Thyroid gland (tissue), 4 donors: ENCODE data around the gene OSBPL8. TPM values are rescaled to one million over a fixed set of nuclear protein-coding genes. Genes with fewer than 3 reads are reported as not detected.

Experiments used
- DNase-seq, 2 donors: peaks; one replicate each; pipeline ENCODE4 v3.0.0-alpha.2; 2019
- H3K27ac ChIP-seq, 3 donors: fragments of 200-600 bp; sonication (generic); 1 replicate in 2 of 3; 2 replicates in 1 of 3; pipeline ENCODE4 v1.5.1; 2016 to 2019; ENCODE audit warnings: mild to moderate bottlenecking in 1 of 3, moderate library complexity in 1 of 3
- H3K27me3 ChIP-seq: fragments of 200-600 bp; sonication (generic); one replicate; pipeline ENCODE4 v1.5.1; 2019
- H3K36me3 ChIP-seq, 2 donors: fragments of 200-600 bp; sonication (generic); one replicate each; pipeline ENCODE4 v1.5.1; 2016 to 2019
- H3K4me1 ChIP-seq, 2 donors: fragments of 200-600 bp; sonication (generic); one replicate each; pipeline ENCODE4 v1.5.1; 2017 to 2019
- H3K4me3 ChIP-seq, 3 donors: fragments of 200-600 bp; sonication (generic); replicated peaks in 1 of 3; 1 replicate in 2 of 3; 2 replicates in 1 of 3; pipeline ENCODE4 v1.5.1; 2016; ENCODE audit warnings: mild to moderate bottlenecking in 1 of 3
- H3K9me3 ChIP-seq: fragments of 200-600 bp; sonication (generic); one replicate; pipeline ENCODE4 v1.5.1; 2017
- POLR2A ChIP-seq, 2 donors: fragments of 450-650 bp; IDR thresholded peaks; one replicate each; pipeline ENCODE4 v1.6.1; 2017; ENCODE audit warnings: antibody characterized with exemption in 2 of 2, mild to moderate bottlenecking in 2 of 2, moderate library complexity in 1 of 2
- WGBS, 2 donors: methylation state at CpG; one replicate each; pipeline ENCODE4 v1.1.5; 2017; 5-methylcytosine and 5-hydroxymethylcytosine counted together
- intact Hi-C: fragments of 100-400 bp; cut with DNase I; formaldehyde crosslinking; loops from one replicate; pipeline ENCODE4 v1.15.1; 2023
- total RNA-seq, 4 donors: library from RNA; depleted of rRNA; stranded (reverse); fragments of >200 nt; gene quantifications; one replicate each; pipeline ENCODE4 v1.2.3, GENCODE V29; 2016
- TF ChIP-seq, protein P1 (sequence below), 6 experiments: fragments of 200-600 bp in 3 of 6; fragments of 450-650 bp in 3 of 6; sonication (generic) in 3 of 6; IDR thresholded peaks; one replicate each; pipeline ENCODE4 v1.5.1; 2016 to 2019; ENCODE audit warnings: antibody characterized with exemption in 6 of 6, mild to moderate bottlenecking in 2 of 6, inconsistent platforms in 1 of 6, moderate library complexity in 1 of 6

Gene OSBPL8
- total RNA-seq, 4 donors from 2014 or later: 69.8 to 112 (median 77.6) TPM

DNA sequence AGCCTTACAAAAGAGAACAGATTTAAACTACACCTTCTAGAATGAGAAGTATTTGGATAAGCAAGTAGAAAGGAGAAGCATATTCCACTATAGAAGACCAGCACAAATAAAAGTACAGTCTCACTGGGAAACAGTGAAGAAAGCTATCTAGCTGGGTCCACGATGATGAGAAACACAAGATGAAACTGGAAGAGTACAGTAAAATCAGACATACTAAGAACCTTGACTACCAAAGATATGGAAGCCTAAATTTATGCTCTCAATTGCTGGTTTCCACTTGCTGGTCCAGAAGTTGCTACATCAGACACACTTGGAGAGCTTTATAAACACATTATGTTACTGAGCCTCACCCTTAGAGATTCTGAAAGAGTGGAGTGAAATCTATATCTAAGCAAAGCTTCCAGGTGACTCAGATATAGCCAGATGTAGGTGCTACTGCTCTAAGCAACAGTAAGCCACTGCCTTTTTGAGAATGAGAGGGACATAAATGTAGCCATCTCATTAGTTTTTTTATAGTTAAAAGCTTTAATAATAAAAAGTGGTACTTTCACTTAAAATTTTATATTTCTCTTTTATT lies 115.1 kb downstream of the OSBPL8 start:
- no peaks in the 10 kb centered on the region for H3K27me3 ChIP-seq
- intact Hi-C loops: no loop called here
- no peak overlapping the region for H3K27ac ChIP-seq
- H3K36me3 ChIP-seq: no peaks in the 10 kb centered on the region
- TF ChIP-seq, protein P1, sequence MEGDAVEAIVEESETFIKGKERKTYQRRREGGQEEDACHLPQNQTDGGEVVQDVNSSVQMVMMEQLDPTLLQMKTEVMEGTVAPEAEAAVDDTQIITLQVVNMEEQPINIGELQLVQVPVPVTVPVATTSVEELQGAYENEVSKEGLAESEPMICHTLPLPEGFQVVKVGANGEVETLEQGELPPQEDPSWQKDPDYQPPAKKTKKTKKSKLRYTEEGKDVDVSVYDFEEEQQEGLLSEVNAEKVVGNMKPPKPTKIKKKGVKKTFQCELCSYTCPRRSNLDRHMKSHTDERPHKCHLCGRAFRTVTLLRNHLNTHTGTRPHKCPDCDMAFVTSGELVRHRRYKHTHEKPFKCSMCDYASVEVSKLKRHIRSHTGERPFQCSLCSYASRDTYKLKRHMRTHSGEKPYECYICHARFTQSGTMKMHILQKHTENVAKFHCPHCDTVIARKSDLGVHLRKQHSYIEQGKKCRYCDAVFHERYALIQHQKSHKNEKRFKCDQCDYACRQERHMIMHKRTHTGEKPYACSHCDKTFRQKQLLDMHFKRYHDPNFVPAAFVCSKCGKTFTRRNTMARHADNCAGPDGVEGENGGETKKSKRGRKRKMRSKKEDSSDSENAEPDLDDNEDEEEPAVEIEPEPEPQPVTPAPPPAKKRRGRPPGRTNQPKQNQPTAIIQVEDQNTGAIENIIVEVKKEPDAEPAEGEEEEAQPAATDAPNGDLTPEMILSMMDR (IDR thresholded peaks at IDR 0.05): no peak
- H3K4me3 ChIP-seq: no peak overlapping the region
- 76 to 86% methylated on average over 1 of the region's 1 CpG for whole genome bisulfite sequencing, 2 donors
- no peaks in the 10 kb centered on the region for H3K9me3 ChIP-seq
- H3K4me1 ChIP-seq: no peaks in the 10 kb centered on the region
- no peak for DNase-seq

DNA sequence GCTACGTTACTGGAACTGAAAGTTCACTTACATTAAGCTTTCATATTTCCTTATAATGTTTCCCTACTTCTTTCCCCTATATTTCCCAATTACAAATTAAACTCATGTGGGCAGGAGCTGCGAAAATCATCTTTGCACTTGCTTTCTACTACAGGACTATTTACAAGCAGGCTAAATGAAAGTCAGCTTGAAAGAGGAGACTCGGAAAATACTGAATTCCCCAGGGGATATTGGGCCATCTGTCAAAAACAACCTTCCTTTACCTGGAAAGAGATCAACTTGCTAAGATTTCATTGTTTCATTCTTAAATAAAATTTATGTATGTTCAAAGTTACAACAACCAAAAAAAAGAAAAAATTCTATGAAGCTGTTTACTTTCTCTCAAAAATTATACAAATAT lies 118.6 kb downstream of the OSBPL8 start:
- no peaks in the 10 kb centered on the region for H3K36me3 ChIP-seq
- H3K27ac ChIP-seq: no peak overlapping the region
- H3K27me3 ChIP-seq: no peaks in the 10 kb centered on the region
- TF ChIP-seq, protein P1 (IDR thresholded peaks at IDR 0.05): no peak
- intact Hi-C loops: no loop called here
- no peak overlapping the region for H3K4me3 ChIP-seq
- no peaks in the 10 kb centered on the region for H3K9me3 ChIP-seq
- H3K4me1 ChIP-seq: no peaks in the 10 kb centered on the region
- WGBS, 2 donors: 85 to 94% methylated on average over 3 of the region's 3 CpGs
- no peak for DNase-seq

DNA sequence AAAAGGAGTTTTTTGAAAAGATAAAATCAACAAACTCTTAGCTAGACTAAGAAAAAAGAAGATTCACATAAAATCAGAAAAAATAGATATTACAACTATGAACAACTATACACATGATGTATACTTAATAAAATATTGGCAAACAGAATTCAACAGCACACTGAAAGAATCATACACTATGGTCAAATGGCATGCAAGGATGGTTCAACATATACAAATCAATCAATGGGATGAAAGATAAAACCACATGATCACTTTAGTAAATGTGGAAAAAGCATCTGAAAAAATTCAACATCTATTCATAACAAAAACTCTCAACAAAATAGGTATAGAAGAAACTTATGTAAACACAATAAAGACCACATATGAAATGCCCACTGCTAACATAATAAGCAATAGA lies 126.8 kb downstream of the OSBPL8 start:
- DNase-seq: no peak
- Histone ChIP-seq H3K4me1 (no peaks in the 10 kb centered on the region), H3K36me3 (no peaks in the 10 kb centered on the region), H3K27ac (no peak overlapping the region), H3K27me3 (no peaks in the 10 kb centered on the region), H3K9me3 (no peaks in the 10 kb centered on the region), H3K4me3 (no peak overlapping the region)
- TF ChIP-seq, protein P1 (IDR thresholded peaks at IDR 0.05): no peak
- intact Hi-C loops: no loop called here

DNA sequence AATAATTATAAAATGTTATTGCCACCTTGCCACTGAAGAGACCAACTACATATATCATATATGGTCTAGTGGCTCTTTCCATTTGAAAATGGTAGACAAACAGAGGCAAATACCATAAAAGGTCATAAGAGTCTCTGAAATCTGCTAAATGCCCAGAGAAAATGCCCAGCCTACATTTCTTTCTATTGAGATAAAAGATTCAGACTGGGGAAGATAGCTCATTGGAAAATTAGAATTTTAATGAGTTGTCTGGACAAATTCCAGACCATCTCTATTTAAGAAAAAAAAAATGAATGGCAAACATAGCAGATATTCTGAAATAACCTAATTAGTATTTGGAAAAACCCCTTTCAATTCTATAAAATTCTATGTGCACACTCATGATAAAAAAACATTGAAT lies 131.5 kb downstream of the OSBPL8 start:
- H3K4me1 ChIP-seq: no peaks in the 10 kb centered on the region
- no peaks in the 10 kb centered on the region for H3K9me3 ChIP-seq
- intact Hi-C loops: no loop called here
- TF ChIP-seq POLR2A (IDR thresholded peaks at IDR 0.05): no peak
- TF ChIP-seq, protein P1 (IDR thresholded peaks at IDR 0.05): no peak
- H3K27ac ChIP-seq: no peak overlapping the region
- no peaks in the 10 kb centered on the region for H3K36me3 ChIP-seq
- DNase-seq: no peak
- no peaks in the 10 kb centered on the region for H3K27me3 ChIP-seq
- H3K4me3 ChIP-seq: no peak overlapping the region

DNA sequence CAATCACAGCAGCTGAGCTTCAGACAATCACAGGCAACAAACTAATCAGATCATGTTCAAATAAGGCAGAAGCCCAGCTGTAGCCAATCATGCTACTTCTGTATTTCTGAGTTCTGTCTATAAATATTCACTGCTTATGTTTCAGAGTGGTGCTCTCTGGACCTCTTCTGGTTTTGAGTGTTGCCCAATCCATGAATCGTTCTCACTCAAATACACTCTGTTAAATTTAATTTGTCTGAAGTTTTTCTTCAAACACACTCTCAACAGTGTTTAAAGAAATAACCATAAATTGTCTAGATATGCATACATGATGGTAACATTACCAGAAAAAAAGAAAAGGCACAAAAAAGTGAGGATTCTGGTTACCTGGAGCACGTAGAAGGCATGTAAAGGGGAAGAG lies 133.4 kb downstream of the OSBPL8 start:
- no peaks in the 10 kb centered on the region for H3K4me1 ChIP-seq
- H3K36me3 ChIP-seq: no peaks in the 10 kb centered on the region
- WGBS, 2 donors: 95 to 97% methylated on average over 2 of the region's 2 CpGs
- intact Hi-C loops: no loop called here
- TF ChIP-seq POLR2A (IDR thresholded peaks at IDR 0.05): no peak
- TF ChIP-seq, protein P1 (IDR thresholded peaks at IDR 0.05): no peak
- no peak overlapping the region for H3K4me3 ChIP-seq
- no peak for DNase-seq
- no peaks in the 10 kb centered on the region for H3K27me3 ChIP-seq
- no peak overlapping the region for H3K27ac ChIP-seq
- no peaks in the 10 kb centered on the region for H3K9me3 ChIP-seq
